GM12878 (cell line): ENCODE measurements around the gene NUP93. TPM values are rescaled to one million over a fixed set of nuclear protein-coding genes. Genes with fewer than 3 reads are reported as not detected.

ENCODE experiments used
- ATAC-seq: fragments of 200-7000 bp; cut with Tn5 transposase; 3 replicates; pipeline ENCODE4 v1.9.1; 2020; ENCODE audit warnings: mild to moderate bottlenecking, moderate library complexity
- BruUV-seq: library from RNA; stranded (reverse); fragments of 400-500 nt; replicated peaks from 2 replicates; lab custom pipeline; 2021; lab: Mats Ljungman, UMichigan
- CTCF ChIA-PET: fragments of 300-600 bp; sonication (Branson Sonifier 250); formaldehyde crosslinking; extraction: SDS; loops from one replicate; lab custom pipeline; 2021; ENCODE audit warnings: inconsistent platforms; lab: Yijun Ruan, JAX
- POLR2A ChIA-PET: fragments of 350-600 bp; formaldehyde crosslinking; extraction: SDS; loops from one replicate; lab custom pipeline; 2021; ENCODE audit warnings: inconsistent platforms; lab: Charles Lee
- RAD21 ChIA-PET: fragments of 300-600 bp; sonication (Branson Sonifier 250); formaldehyde crosslinking; loops from one replicate; lab custom pipeline; 2023; ENCODE audit warnings: antibody characterized with exemption; ENCODE audit not compliant: unreplicated experiment; lab: Charles Lee
- SMC1A ChIA-PET: fragments of 300-600 bp; sonication (Branson Sonifier 250); formaldehyde crosslinking; loops from one replicate; lab custom pipeline; 2023; ENCODE audit not compliant: unreplicated experiment, uncharacterized antibody; lab: Charles Lee
- DNase-seq: peaks from one replicate; pipeline ENCODE4 v3.0.0-alpha.2; 2011; ENCODE audit warnings: low read depth, low spot score
- FAIRE-seq: peaks from 3 replicates; lab custom pipeline; 2011; peaks lifted over from hg19 to GRCh38; lab: Jason Lieb, UNC
- H2AFZ ChIP-seq: 2 replicates; pipeline ENCODE4 v1.6.0; 2011; ENCODE audit warnings: low read depth, low read length, control low read depth; ENCODE audit not compliant: control insufficient read depth
- H3K27ac ChIP-seq: 2 replicates; pipeline ENCODE4 v1.5.1; 2011; ENCODE audit warnings: control low read depth; ENCODE audit not compliant: control insufficient read depth, insufficient read depth
- H3K27me3 ChIP-seq, 2 experiments: replicated peaks in 1 of 2; 2 replicates each; pipeline versions ENCODE4 v1.6.0 to v1.6.1; 2011; ENCODE audit warnings: low read length in 1 of 2; ENCODE audit not compliant: control insufficient read depth in 2 of 2, insufficient read depth in 2 of 2
- H3K36me3 ChIP-seq, 2 experiments: 2 replicates each; pipeline ENCODE4 v1.5.1; 2011; ENCODE audit warnings: low read length in 1 of 2; ENCODE audit not compliant: control insufficient read depth in 2 of 2, insufficient read depth in 2 of 2
- H3K4me1 ChIP-seq: 2 replicates; pipeline ENCODE4 v1.6.1; 2011; ENCODE audit warnings: mild to moderate bottlenecking, low read length, moderate library complexity, mixed read lengths; ENCODE audit not compliant: control insufficient read depth, insufficient read depth
- H3K4me2 ChIP-seq: 2 replicates; pipeline ENCODE4 v1.6.0; 2011; ENCODE audit warnings: control low read depth; ENCODE audit not compliant: control insufficient read depth, insufficient read depth
- H3K4me3 ChIP-seq: fragments of 200-600 bp; sonication (generic); 2 replicates; pipeline ENCODE4 v1.5.1; 2016
- H3K79me2 ChIP-seq: 2 replicates; pipeline ENCODE4 v1.6.0; 2011; ENCODE audit warnings: low read length; ENCODE audit not compliant: control insufficient read depth, insufficient read depth
- H3K9ac ChIP-seq: 2 replicates; pipeline ENCODE4 v1.8.0; 2011; ENCODE audit warnings: low read length, control low read depth, mixed read lengths; ENCODE audit not compliant: control insufficient read depth, insufficient read depth
- H3K9me3 ChIP-seq: replicated peaks from 3 replicates; pipeline ENCODE4 v1.5.1; 2011; ENCODE audit warnings: mild to moderate bottlenecking, low read length; ENCODE audit not compliant: control insufficient read depth, insufficient read depth
- H4K20me1 ChIP-seq: 2 replicates; pipeline ENCODE4 v1.6.0; 2011; ENCODE audit not compliant: control insufficient read depth, insufficient read depth
- ATF7 ChIP-seq: fragments of 450-650 bp; IDR thresholded peaks from 2 replicates; pipeline ENCODE4 v1.6.1; 2016; ENCODE audit warnings: low read depth, mild to moderate bottlenecking
- CBX5 ChIP-seq: sonication (generic); IDR thresholded peaks from 2 replicates; pipeline ENCODE4 v1.6.1; 2016; ENCODE audit warnings: low read depth, moderate library complexity, mild to moderate bottlenecking, inconsistent platforms
- E2F4 ChIP-seq: IDR thresholded peaks from 2 replicates; pipeline ENCODE4 v1.6.1; 2012; ENCODE audit warnings: low read depth, low read length, improper control_type of control experiment
- EP300 ChIP-seq, 2 experiments: fragments of 150-350 bp in 1 of 2; IDR thresholded peaks; 2 replicates each; pipeline ENCODE4 v1.6.1; 2011 to 2012; ENCODE audit warnings: low read depth in 2 of 2, low read length in 2 of 2, borderline replicate concordance in 1 of 2, improper control_type of control experiment in 1 of 2, inconsistent platforms in 1 of 2; ENCODE audit not compliant: control insufficient read depth in 1 of 2
- ESRRA ChIP-seq: IDR thresholded peaks from 2 replicates; pipeline ENCODE4 v1.6.1; 2012; ENCODE audit warnings: mild to moderate bottlenecking, low read length, improper control_type of control experiment
- HSF1 ChIP-seq: fragments of 150-350 bp; IDR thresholded peaks from 2 replicates; pipeline ENCODE4 v1.6.1; 2014; ENCODE audit warnings: mild to moderate bottlenecking, low read depth, low read length
- IKZF2 ChIP-seq, 2 experiments: fragments of 450-650 bp; IDR thresholded peaks; 2 replicates each; pipeline ENCODE4 v1.6.1; 2017; ENCODE audit warnings: mild to moderate bottlenecking in 2 of 2, moderate library complexity in 2 of 2
- KDM1A ChIP-seq: fragments of 200-600 bp; sonication (generic); IDR thresholded peaks from 2 replicates; pipeline ENCODE4 v1.6.1; 2016; ENCODE audit warnings: borderline replicate concordance
- MTA2 ChIP-seq: fragments of 450-650 bp; IDR thresholded peaks from 2 replicates; pipeline ENCODE4 v1.6.1; 2016; ENCODE audit warnings: low read depth, mild to moderate bottlenecking, moderate library complexity
- NFYA ChIP-seq: IDR thresholded peaks from 2 replicates; pipeline ENCODE4 v1.6.1; 2011; ENCODE audit warnings: low read depth, mild to moderate bottlenecking, low read length, improper control_type of control experiment, borderline replicate concordance
- PBX3 ChIP-seq: IDR thresholded peaks from 2 replicates; pipeline ENCODE4 v1.6.1; 2011; ENCODE audit warnings: mild to moderate bottlenecking, low read depth, low read length, moderate library complexity; ENCODE audit not compliant: insufficient replicate concordance
- RELB ChIP-seq: fragments of 450-650 bp; IDR thresholded peaks from 2 replicates; pipeline ENCODE4 v1.6.1; 2017; ENCODE audit warnings: low read depth, mild to moderate bottlenecking, moderate library complexity
- TAF1 ChIP-seq: IDR thresholded peaks from 2 replicates; pipeline ENCODE4 v1.6.1; 2011; ENCODE audit warnings: mild to moderate bottlenecking, low read depth, low read length, borderline replicate concordance
- TBL1XR1 ChIP-seq: IDR thresholded peaks from 2 replicates; pipeline ENCODE4 v1.6.1; 2012; ENCODE audit warnings: low read depth, low read length, improper control_type of control experiment
- ZBED1 ChIP-seq: IDR thresholded peaks from 2 replicates; pipeline ENCODE4 v1.6.1; 2016; ENCODE audit warnings: borderline replicate concordance
- ZNF207 ChIP-seq: fragments of 450-650 bp; IDR thresholded peaks from 2 replicates; pipeline ENCODE4 v1.6.1; 2014; ENCODE audit warnings: antibody characterized with exemption, mild to moderate bottlenecking, borderline replicate concordance
- WGBS: methylation state at CpG from one replicate; pipeline ENCODE4 v1.1.6; 2016; ENCODE audit warnings: low lambda C conversion rate; ENCODE audit not compliant: insufficient replicate concordance, insufficient coverage; ENCODE audit errors: missing lambda C conversion rate; 5-methylcytosine and 5-hydroxymethylcytosine counted together
- in situ Hi-C: fragments of 300-500 bp; cut with MboI; formaldehyde crosslinking; loops from 9 replicates; pipeline ENCODE4 v1.14.3; 2018; ENCODE audit warnings: mixed read lengths
- intact Hi-C: fragments of 100-400 bp; cut with micrococcal nuclease; formaldehyde crosslinking; loops from one replicate; pipeline ENCODE4 v1.14.2; 2022; ENCODE audit not compliant: unreplicated experiment
- polyA plus RNA-seq, 11 experiments: library from polyadenylated mRNA; depleted of rRNA in 4 of 11; unstranded in 6 of 11; stranded (reverse) in 5 of 11; fragments of >200 nt; fragmentation: Nextera tagmentation in 4 of 11; fragmentation: Illumina TruSeq in 1 of 11; extraction: Ambion mirVana in 4 of 11; extraction: Trizol in 1 of 11; gene quantifications; 1 replicate in 1 of 11; 2 replicates in 10 of 11; pipeline versions ENCODE4 v1.2.1 to v1.2.3, GENCODE V29; 2011 to 2016; ENCODE audit warnings: inconsistent platforms in 2 of 11, missing spikeins in 2 of 11, low read depth in 1 of 11
- total RNA-seq, 4 experiments: library from RNA; depleted of rRNA in 3 of 4; stranded (reverse); fragments of >200 nt in 3 of 4; fragmentation: Illumina TruSeq in 1 of 4; extraction: Trizol in 1 of 4; gene quantifications; 2 replicates each; pipeline versions ENCODE4 v1.2.1 to v1.2.3, GENCODE V29; 2013 to 2021

NUP93 gene
- total and polyA plus RNA-seq, 10 of the 15 experiments (the other 5 are each of a cell fraction or from before 2014, with no cell fraction given): 82.2 to 175 (median 101) TPM

- H3K4me1 ChIP-seq: no peaks in the 10 kb centered on the region
- WGBS: 79% methylated on average over 3 of the region's 3 CpGs
- intact Hi-C loops: no loop called here
- H3K9ac ChIP-seq: no peak overlapping the region
- FAIRE-seq (no peak), DNase-seq (no peak), ATAC-seq (peak; percentile 77)
- no TSS peak for BruUV-seq
- ChIA-PET SMC1A (interaction anchor here (0.9 to 3.0 kb wide), 7 partner anchors 35 to 158 kb away, joined by 3 to 12 read pairs (median 3); no protein-coding TSS in a partner anchor), POLR2A (interaction anchor here (0.6 kb wide), 1 partner anchor 266 kb away, joined by 3 read pairs; no protein-coding TSS in a partner anchor), RAD21 (interaction anchor here (0.8 to 3.5 kb wide), 6 partner anchors 11 to 246 kb away, joined by 3 to 10 read pairs (median 3); partner anchors contain the start of gene CETP), CTCF (interaction anchor here (0.6 to 1.3 kb wide), 8 partner anchors 9 to 651 kb away, joined by 3 to 5 read pairs (median 4); no protein-coding TSS in a partner anchor)
- no peaks in the 10 kb centered on the region for H3K79me2 ChIP-seq
- H2AFZ ChIP-seq: no peak overlapping the region
- H3K9me3 ChIP-seq: no peaks in the 10 kb centered on the region
- in situ Hi-C loops: no loop called here
- peaks cover 0 to 2% of the 10 kb centered on the region in 2 experiments; a peak in 2 of 4 replicates for H3K36me3 ChIP-seq
- no peak overlapping the region for H3K4me3 ChIP-seq
- H3K27me3 ChIP-seq: no peaks in the 10 kb centered on the region
- no peak overlapping the region for H3K27ac ChIP-seq
- H4K20me1 ChIP-seq: no peaks in the 10 kb centered on the region
- H3K4me2 ChIP-seq: no peak overlapping the region
- TF ChIP-seq HSF1 (no peak), RELB (peak; percentile 20; the same call in 1 of the 2 replicates), E2F4 (no peak), MTA2 (peak; percentile 66; the same call in 1 of the 2 replicates), CBX5 (no peak), NFYA (no peak), TBL1XR1 (no peak), TAF1 (no peak), ATF7 (peak; percentile 29; the same call in 1 of the 2 replicates), KDM1A (no peak), EP300 (IDR thresholded peaks at IDR 0.05; ENCODE audit: borderline replicate concordance in 1 of 2, control insufficient read depth in 1 of 2, low read depth in 2 of 2, low read length in 2 of 2) (no peak), ZNF207 (no peak), IKZF2 (IDR thresholded peaks at IDR 0.05) (peak in 1 of 2 experiments; percentile 21; a peak in 1 of 4 replicates), ESRRA (no peak), PBX3 (no peak), ZBED1 (no peak)
Measured at GRCh38 chr16:56795011-56795410, 65.1 kb downstream of the NUP93 start.
